Subcutaneous adipose tissue (tissue), 4 donors: ENCODE results near the gene SGPP2. TPM values are rescaled to one million over a fixed set of nuclear protein-coding genes. Genes with fewer than 3 reads are reported as not detected.

Source experiments
- CTCF ChIP-seq: fragments of 450-650 bp; IDR thresholded peaks from one replicate; pipeline ENCODE4 v1.5.1; 2016; ENCODE audit warnings: low read depth, mild to moderate bottlenecking, control low read depth, antibody characterized with exemption, moderate library complexity
- total RNA-seq, 4 donors: library from RNA; depleted of rRNA; stranded (reverse); fragments of >200 nt; gene quantifications; one replicate each; pipeline ENCODE4 v1.1.0, GENCODE V29; 2016

The SGPP2 gene
- under 1 TPM in 1 of 4 donors, not detected in 3; 0.16 TPM for total RNA-seq

GRCh38 chr2:222424276-222424728, at the start of gene SGPP2:
SGPP2 (plus strand) TSS chr2:222424543; CDS start chr2:222424603, 60 bp downstream.
- no peak for TF ChIP-seq CTCF

- no peak for TF ChIP-seq CTCF
These were observed 48.5 kb upstream of the SGPP2 start for GRCh38 chr2:222375798-222376197.

DNA sequence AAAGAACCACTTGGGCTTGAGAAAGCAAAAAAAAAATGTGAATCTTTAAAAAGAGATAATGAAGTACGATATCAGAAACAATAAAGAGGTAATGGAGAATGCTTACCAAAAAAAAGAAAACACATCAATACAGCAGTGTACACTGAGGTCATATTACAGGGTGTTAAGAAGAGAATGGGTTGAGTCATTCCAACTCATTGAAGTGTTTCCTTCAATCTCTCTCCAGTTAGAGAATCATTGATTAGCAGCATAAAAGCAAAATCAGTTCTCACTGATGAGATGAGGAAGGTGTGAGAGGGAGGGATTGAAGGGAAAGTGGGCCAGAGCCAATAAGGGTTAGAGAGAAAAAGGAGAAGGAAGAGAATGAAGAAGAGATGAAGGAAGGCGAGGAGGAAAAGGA, 43.9 kb upstream of the SGPP2 start:
- no peak for TF ChIP-seq CTCF

GRCh38 chr2:222381566-222381965, 42.8 kb upstream of the SGPP2 start:
- no peak for TF ChIP-seq CTCF

DNA sequence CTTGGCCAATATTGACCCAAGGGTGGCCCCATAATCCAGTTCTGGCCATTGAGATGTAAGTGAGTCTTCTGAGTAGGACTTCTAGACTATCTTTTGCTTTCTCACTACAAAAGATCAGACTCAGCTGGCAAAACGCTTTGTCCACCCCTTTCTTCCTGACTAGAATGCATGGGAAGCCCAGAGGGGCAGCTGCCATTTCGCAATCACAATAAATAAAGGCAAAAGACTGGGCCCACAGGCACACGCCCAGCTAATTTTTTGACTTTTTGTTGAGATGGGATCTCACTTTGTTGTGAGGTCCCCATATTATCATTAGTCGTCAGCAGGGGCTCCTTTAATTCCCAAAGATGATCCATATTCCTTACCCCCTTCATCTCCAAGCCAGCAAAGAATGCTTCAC, 41.1 kb upstream of the SGPP2 start:
- TF ChIP-seq CTCF = no peak

- no peak for TF ChIP-seq CTCF
These were observed 32.5 kb upstream of the SGPP2 start for GRCh38 chr2:222391743-222392285.

- no peak for TF ChIP-seq CTCF
These were observed 30.5 kb upstream of the SGPP2 start for GRCh38 chr2:222393733-222394267.
